ENCODE data around the gene FBF1. TPM values are rescaled to one million over a fixed set of nuclear protein-coding genes. Genes with fewer than 3 reads are reported as not detected.

Gene FBF1
- total and polyA plus RNA-seq, 9 of the 15 experiments (the other 6 are each of a cell fraction or from before 2014, with no cell fraction given): 0.46 to 14.9 (median 7.5) TPM

DNA sequence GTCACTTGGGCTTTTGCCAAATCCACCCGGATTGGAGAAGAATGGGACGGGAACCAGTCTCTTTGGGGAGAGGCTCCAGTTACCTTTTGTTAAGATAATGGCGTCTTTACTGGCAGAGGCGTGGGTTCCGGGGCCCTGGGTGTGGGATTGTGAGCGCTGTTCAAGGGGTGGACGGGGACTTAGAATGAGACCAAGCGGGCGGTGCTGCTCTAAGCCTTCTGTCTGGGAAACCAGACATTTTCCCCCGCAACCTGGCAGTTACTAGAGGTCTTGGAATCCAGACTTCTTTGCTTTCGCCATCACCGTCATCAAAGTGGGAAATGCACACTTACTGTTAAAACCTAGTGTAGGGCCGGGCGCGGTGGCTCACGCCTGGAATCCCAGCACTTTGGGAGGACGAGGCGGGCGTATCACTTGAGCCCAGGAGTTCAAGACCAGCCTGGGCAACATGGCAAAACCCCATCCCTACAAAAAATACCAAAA is 38.9 kb upstream of the FBF1 start:
- no peaks in the 10 kb centered on the region for H3K9me3 ChIP-seq (replicated peaks; ENCODE audit: control insufficient read depth, insufficient read depth, low read depth, low read length)
- TF ChIP-seq ETV5 (CRISPR knock-in tag; IDR thresholded peaks at IDR 0.05; ENCODE audit: low read depth): 0 out of 2 replicates have a peak, but pooled peaks have one; percentile 9
- no peak for TF ChIP-seq CBX8 (IDR thresholded peaks at IDR 0.05; ENCODE audit: borderline replicate concordance, extremely low read depth, low read depth, low read length, poor library complexity, severe bottlenecking)
- TF ChIP-seq SMARCB1 (IDR thresholded peaks at IDR 0.05; ENCODE audit: insufficient read length, low read depth): no peak
- TF ChIP-seq KDM5B (IDR thresholded peaks at IDR 0.05; ENCODE audit: insufficient replicate concordance, low read depth, low read length): peak; percentile 6
- TF ChIP-seq, protein P1, sequence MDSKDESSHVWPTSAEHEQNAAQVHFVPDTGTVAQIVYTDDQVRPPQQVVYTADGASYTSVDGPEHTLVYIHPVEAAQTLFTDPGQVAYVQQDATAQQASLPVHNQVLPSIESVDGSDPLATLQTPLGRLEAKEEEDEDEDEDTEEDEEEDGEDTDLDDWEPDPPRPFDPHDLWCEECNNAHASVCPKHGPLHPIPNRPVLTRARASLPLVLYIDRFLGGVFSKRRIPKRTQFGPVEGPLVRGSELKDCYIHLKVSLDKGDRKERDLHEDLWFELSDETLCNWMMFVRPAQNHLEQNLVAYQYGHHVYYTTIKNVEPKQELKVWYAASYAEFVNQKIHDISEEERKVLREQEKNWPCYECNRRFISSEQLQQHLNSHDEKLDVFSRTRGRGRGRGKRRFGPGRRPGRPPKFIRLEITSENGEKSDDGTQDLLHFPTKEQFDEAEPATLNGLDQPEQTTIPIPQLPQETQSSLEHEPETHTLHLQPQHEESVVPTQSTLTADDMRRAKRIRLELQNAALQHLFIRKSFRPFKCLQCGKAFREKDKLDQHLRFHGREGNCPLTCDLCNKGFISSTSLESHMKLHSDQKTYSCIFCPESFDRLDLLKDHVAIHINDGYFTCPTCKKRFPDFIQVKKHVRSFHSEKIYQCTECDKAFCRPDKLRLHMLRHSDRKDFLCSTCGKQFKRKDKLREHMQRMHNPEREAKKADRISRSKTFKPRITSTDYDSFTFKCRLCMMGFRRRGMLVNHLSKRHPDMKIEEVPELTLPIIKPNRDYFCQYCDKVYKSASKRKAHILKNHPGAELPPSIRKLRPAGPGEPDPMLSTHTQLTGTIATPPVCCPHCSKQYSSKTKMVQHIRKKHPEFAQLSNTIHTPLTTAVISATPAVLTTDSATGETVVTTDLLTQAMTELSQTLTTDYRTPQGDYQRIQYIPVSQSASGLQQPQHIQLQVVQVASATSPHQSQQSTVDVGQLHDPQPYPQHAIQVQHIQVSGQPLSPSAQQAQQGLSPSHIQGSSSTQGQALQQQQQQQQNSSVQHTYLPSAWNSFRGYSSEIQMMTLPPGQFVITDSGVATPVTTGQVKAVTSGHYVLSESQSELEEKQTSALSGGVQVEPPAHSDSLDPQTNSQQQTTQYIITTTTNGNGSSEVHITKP (IDR thresholded peaks at IDR 0.05; ENCODE audit: partially characterized antibody): peak; percentile 46
- TF ChIP-seq EP400 (IDR thresholded peaks at IDR 0.05): peak; percentile 42; the same call in 1 of the 2 replicates
- no peak for TF ChIP-seq HOXB6 (CRISPR knock-in tag; IDR thresholded peaks at IDR 0.05; ENCODE audit: borderline replicate concordance)
- TF ChIP-seq GTF2E2 (tag; IDR thresholded peaks at IDR 0.05): peak; percentile 85
- TF ChIP-seq, protein P2, sequence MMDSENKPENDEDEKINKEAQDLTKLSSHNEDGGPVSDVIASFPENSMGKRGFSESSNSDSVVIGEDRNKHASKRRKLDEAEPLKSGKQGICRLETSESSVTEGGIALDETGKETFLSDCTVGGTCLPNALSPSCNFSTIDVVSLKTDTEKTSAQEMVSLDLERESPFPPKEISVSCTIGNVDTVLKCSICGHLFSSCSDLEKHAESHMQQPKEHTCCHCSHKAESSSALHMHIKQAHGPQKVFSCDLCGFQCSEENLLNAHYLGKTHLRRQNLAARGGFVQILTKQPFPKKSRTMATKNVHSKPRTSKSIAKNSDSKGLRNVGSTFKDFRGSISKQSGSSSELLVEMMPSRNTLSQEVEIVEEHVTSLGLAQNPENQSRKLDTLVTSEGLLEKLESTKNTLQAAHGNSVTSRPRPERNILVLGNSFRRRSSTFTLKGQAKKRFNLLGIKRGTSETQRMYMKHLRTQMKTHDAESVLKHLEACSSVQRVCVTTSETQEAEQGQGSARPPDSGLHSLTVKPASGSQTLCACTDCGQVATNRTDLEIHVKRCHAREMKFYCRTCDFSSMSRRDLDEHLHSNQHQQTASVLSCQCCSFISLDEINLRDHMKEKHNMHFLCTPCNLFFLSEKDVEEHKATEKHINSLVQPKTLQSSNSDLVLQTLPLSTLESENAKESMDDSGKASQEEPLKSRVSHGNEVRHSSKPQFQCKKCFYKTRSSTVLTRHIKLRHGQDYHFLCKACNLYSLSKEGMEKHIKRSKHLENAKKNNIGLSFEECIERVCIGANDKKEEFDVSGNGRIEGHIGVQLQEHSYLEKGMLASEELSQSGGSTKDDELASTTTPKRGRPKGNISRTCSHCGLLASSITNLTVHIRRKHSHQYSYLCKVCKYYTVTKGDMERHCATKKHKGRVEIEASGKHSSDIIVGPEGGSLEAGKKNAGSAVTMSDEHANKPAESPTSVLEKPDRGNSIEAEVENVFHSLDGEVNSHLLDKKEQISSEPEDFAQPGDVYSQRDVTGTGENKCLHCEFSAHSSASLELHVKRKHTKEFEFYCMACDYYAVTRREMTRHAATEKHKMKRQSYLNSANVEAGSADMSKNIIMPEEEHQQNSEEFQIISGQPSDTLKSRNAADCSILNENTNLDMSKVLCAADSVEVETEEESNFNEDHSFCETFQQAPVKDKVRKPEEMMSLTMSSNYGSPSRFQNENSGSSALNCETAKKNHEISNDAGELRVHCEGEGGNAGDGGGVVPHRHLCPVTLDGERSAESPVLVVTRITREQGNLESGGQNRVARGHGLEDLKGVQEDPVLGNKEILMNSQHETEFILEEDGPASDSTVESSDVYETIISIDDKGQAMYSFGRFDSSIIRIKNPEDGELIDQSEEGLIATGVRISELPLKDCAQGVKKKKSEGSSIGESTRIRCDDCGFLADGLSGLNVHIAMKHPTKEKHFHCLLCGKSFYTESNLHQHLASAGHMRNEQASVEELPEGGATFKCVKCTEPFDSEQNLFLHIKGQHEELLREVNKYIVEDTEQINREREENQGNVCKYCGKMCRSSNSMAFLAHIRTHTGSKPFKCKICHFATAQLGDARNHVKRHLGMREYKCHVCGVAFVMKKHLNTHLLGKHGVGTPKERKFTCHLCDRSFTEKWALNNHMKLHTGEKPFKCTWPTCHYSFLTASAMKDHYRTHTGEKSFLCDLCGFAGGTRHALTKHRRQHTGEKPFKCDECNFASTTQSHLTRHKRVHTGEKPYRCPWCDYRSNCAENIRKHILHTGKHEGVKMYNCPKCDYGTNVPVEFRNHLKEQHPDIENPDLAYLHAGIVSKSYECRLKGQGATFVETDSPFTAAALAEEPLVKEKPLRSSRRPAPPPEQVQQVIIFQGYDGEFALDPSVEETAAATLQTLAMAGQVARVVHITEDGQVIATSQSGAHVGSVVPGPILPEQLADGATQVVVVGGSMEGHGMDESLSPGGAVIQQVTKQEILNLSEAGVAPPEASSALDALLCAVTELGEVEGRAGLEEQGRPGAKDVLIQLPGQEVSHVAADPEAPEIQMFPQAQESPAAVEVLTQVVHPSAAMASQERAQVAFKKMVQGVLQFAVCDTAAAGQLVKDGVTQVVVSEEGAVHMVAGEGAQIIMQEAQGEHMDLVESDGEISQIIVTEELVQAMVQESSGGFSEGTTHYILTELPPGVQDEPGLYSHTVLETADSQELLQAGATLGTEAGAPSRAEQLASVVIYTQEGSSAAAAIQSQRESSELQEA (IDR thresholded peaks at IDR 0.05; ENCODE audit: low read depth): no peak

More for the DNA sequence above, 38.9 kb upstream of the FBF1 start:
- peak; percentile 26 for ATAC-seq
- H3K36me3 ChIP-seq (ENCODE audit: control insufficient read depth, insufficient read depth, low read length): no peaks in the 10 kb centered on the region; the same call in 2 of the 3 replicates
- under 1% methylated on average over 19 of the region's 19 CpGs for WGBS (ENCODE audit: insufficient coverage, low coverage, missing lambda C conversion rate)
- CTCF ChIA-PET (ENCODE audit: low intra/inter-chr PET ratio): no interaction called here
- intact Hi-C loops (cut with micrococcal nuclease) (loop anchor here (5.0 to 10.0 kb wide), 2 partner anchors 37 to 195 kb away; partner anchors contain the start of genes FBF1 and UNK), in situ Hi-C loops (cut with MboI) (no loop called here)
- H2AFZ ChIP-seq (ENCODE audit: low read depth, low read length): peak overlapping the region; percentile 95
- H3K79me2 ChIP-seq (ENCODE audit: control insufficient read depth, insufficient read depth, low read length): peaks cover 38% of the 10 kb centered on the region
- FAIRE-seq: no peak
- H3K27me3 ChIP-seq (ENCODE audit: control insufficient read depth in 2 of 2, insufficient read depth in 2 of 2, low read length in 2 of 2): no peaks in the 10 kb centered on the region
- H4K20me1 ChIP-seq (replicated peaks; ENCODE audit: control insufficient read depth, insufficient read depth, low read length): no peaks in the 10 kb centered on the region
- H3K27ac ChIP-seq (ENCODE audit: extremely low read depth, low read depth, low read length): peak overlapping the region; percentile 78
- DNase-seq (ENCODE audit: extremely low read depth in 1 of 4, low spot score in 3 of 4): no peak
- H3K4me3 ChIP-seq: peak overlapping the region; percentile 67
- peak overlapping the region; percentile 79 to 96 for H3K9ac ChIP-seq (ENCODE audit: insufficient read depth in 1 of 2, low read depth in 2 of 2, low read length in 2 of 2)
- H3K4me2 ChIP-seq (ENCODE audit: insufficient read depth, low read length): peak overlapping the region; percentile 96
- H3K4me1 ChIP-seq (replicated peaks in 1 of 2; ENCODE audit: control insufficient read depth in 2 of 2, insufficient read depth in 2 of 2, low read length in 2 of 2): peaks cover 34 to 43% of the 10 kb centered on the region in 2 experiments
- POLR2A ChIA-PET: interaction anchor here (0.7 to 1.5 kb wide), 5 partner anchors 10 to 115 kb away, joined by 3 to 5 read pairs (median 3); no protein-coding TSS in a partner anchor
- BruUV-seq (replicated peaks): TSS peak; percentile 90
- no peaks in the 10 kb centered on the region for H3K9me1 ChIP-seq (ENCODE audit: control insufficient read depth, insufficient read depth, low read length)
